DND-41 (cell line): Measurements from ENCODE around the gene HIPK4.

Experiments used
- ATAC-seq: fragments of 200-7000 bp; cut with Tn5 transposase; 3 replicates; pipeline ENCODE4 v1.9.1; 2021; ENCODE audit warnings: low read depth; ENCODE audit not compliant: insufficient read depth
- DNase-seq: peaks from one replicate; pipeline ENCODE4 v3.0.0-alpha.2; 2020
- H2AFZ ChIP-seq: 2 replicates; pipeline ENCODE4 v1.6.0; 2012; ENCODE audit warnings: low read depth, low read length
- H3K27ac ChIP-seq: 2 replicates; pipeline ENCODE4 v1.5.1; 2012; ENCODE audit warnings: low read length, inconsistent platforms
- H3K27me3 ChIP-seq: fragments of 200-600 bp; sonication (generic); 2 replicates; pipeline ENCODE4 v1.6.0; 2012; ENCODE audit warnings: low read length, mild to moderate bottlenecking, inconsistent platforms; ENCODE audit not compliant: insufficient read depth, poor library complexity
- H3K36me3 ChIP-seq: 2 replicates; pipeline ENCODE4 v1.5.1; 2012; ENCODE audit warnings: low read length, inconsistent platforms; ENCODE audit not compliant: insufficient read depth
- H3K4me1 ChIP-seq: 2 replicates; pipeline ENCODE4 v1.5.1; 2012; ENCODE audit warnings: mild to moderate bottlenecking, low read length; ENCODE audit not compliant: insufficient read depth
- H3K4me2 ChIP-seq: 2 replicates; pipeline ENCODE4 v1.6.0; 2012; ENCODE audit warnings: mild to moderate bottlenecking, moderate library complexity, low read length, inconsistent platforms; ENCODE audit not compliant: insufficient read depth
- H3K4me3 ChIP-seq, 2 experiments: fragments of 200-600 bp in 1 of 2; shearing (Covaris generic) in 1 of 2; 2 replicates each; pipeline ENCODE4 v1.5.1; 2012 to 2016; ENCODE audit warnings: inconsistent platforms in 2 of 2, low read length in 2 of 2, mild to moderate bottlenecking in 2 of 2, low read depth in 1 of 2, moderate library complexity in 1 of 2
- H3K79me2 ChIP-seq: 2 replicates; pipeline ENCODE4 v1.6.0; 2012; ENCODE audit warnings: low read length, inconsistent platforms; ENCODE audit not compliant: insufficient read depth
- H3K9ac ChIP-seq: 2 replicates; pipeline ENCODE4 v1.6.0; 2012; ENCODE audit warnings: low read depth, mild to moderate bottlenecking, inconsistent platforms, low read length, moderate library complexity
- H3K9me3 ChIP-seq: 2 replicates; pipeline ENCODE4 v1.5.1; 2012; ENCODE audit warnings: low read length, moderate library complexity, mild to moderate bottlenecking, inconsistent platforms; ENCODE audit not compliant: insufficient read depth, severe bottlenecking
- H4K20me1 ChIP-seq: 2 replicates; pipeline ENCODE4 v1.6.0; 2012; ENCODE audit warnings: low read length; ENCODE audit not compliant: insufficient read depth
- CTCF ChIP-seq: IDR thresholded peaks from 2 replicates; pipeline ENCODE4 v1.5.1; 2012; ENCODE audit warnings: borderline replicate concordance, low read length, moderate library complexity, mild to moderate bottlenecking; ENCODE audit not compliant: poor library complexity, severe bottlenecking; ENCODE audit errors: extremely low read depth
- EZH2 ChIP-seq: IDR thresholded peaks from 3 replicates; pipeline ENCODE4 v1.6.1; 2012; ENCODE audit warnings: borderline replicate concordance, low read depth, mild to moderate bottlenecking, moderate library complexity, low read length, inconsistent platforms; ENCODE audit not compliant: severe bottlenecking

Gene HIPK4

DNA sequence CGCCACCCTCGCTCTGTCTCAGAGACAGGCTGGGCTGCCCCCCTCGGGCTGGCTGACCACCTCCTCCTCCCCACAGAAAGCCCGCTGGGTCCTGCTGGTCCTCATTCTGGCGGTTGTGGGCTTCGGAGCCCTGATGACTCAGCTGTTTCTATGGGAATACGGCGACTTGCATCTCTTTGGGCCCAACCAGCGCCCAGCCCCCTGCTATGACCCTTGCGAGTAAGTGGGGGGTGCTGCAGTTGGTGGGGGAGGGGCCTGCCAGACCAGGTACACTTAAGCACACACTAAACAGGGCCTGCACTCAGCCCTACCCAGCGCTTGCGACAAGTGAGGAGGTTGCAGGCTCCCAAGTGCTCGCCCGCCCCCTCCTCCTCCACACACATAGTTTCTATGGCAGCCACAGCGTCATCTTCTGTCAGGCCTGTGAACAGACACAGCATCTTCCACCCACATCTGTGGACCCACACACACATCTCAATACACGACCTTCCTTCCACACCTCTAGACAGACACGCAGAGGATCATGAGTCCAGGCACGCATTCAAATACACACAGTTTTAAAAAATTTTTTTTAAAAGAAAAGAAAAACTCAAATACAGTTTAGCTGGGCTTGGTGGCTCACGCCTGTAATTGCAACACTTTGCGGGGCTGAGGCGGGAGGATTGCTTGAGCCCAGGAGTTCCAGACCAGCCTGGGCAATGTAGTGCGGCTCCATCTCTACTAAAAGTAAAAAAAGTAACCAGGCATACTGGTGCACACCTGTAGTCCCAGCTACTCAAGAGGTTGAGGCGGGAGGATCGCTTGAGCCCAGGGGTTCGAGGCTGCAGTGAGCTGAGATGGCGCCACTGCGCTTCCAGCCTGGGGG lies 23.1 kb downstream of the HIPK4 start:
- Histone ChIP-seq H3K27ac (no peak overlapping the region), H3K9ac (no peak overlapping the region), H2AFZ (no peak overlapping the region), H3K4me2 (no peak overlapping the region), H4K20me1 (no peaks in the 10 kb centered on the region), H3K79me2 (no peaks in the 10 kb centered on the region), H3K27me3 (no peaks in the 10 kb centered on the region), H3K36me3 (peaks cover 18% of the 10 kb centered on the region), H3K4me1 (no peaks in the 10 kb centered on the region), H3K9me3 (no peaks in the 10 kb centered on the region), H3K4me3 (no peak overlapping the region)
- TF ChIP-seq CTCF (no peak), EZH2 (no peak)
- ATAC-seq, result no peak
- DNase-seq, result no peak

DNA sequence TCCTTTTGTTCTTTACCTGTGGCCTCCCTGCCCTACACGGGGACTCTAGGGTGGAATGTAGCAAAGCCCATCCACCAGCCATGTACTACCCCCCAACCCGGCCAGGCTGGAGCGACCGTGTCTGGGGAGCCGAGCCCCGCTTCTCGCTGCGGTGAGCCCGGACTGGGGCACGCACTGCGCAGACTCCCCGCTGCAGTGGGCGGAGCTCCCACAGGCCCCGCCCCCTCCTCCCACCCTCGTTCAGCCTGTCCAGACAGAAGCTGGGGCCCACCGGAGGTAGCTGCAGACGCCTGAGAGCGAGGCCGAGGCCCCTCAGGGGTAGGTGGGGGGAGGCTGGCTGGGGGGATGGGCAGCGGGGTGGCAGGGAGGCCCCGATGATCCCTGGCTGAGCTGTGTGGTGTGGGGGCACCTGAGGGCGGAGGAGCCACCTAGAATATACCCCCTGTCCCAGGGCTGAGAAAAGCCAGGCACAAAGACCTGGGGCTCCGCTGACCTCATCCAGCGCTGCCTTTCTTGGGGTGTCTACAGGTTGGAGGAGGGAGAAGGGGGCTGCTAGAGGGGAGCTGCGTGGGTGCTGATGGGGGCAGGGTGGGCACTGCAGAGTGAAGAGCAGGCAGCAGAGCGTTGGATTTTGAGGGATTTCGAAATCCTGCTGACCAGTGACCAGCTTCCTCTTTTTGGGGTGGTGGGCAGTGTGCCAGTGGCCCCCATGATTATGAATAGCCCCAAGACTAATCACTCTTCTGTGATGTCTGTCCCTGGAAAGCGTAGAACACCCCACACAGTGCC lies 24.2 kb downstream of the HIPK4 start:
- H3K36me3 ChIP-seq, result peaks cover 13% of the 10 kb centered on the region
- no peaks in the 10 kb centered on the region for H3K27me3 ChIP-seq
- no peaks in the 10 kb centered on the region for H3K79me2 ChIP-seq
- H3K27ac ChIP-seq, result no peak overlapping the region
- H3K4me3 ChIP-seq, result no peak overlapping the region
- no peaks in the 10 kb centered on the region for H3K4me1 ChIP-seq
- H3K9ac ChIP-seq, result no peak overlapping the region
- H2AFZ ChIP-seq, result no peak overlapping the region
- DNase-seq, result no peak
- no peaks in the 10 kb centered on the region for H3K9me3 ChIP-seq
- no peaks in the 10 kb centered on the region for H4K20me1 ChIP-seq
- H3K4me2 ChIP-seq, result no peak overlapping the region
- TF ChIP-seq EZH2 (no peak), CTCF (no peak)
- no peak for ATAC-seq

DNA sequence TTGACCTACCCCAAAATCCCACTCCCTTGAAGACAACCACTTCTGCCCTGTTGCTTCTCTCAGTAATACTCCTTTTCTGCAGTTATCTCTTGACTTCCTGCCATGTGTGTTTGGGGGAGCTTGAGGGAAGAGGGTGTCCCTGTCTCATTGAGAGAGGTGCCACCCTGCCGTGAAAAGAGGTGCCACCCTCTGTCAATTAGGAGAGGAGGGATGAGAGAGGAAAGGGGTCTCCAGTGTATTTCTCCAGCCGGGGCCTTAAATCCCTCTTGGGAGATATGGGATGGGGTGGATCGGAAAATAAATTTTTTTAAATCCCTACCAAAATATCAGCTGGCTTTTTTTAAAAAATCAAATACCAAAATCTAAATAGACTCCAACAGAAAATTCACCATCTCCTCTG lies 25.0 kb downstream of the HIPK4 start:
- Histone ChIP-seq H2AFZ (no peak overlapping the region), H3K4me2 (no peak overlapping the region), H3K27ac (no peak overlapping the region), H3K4me1 (no peaks in the 10 kb centered on the region), H4K20me1 (no peaks in the 10 kb centered on the region), H3K36me3 (peaks cover 13% of the 10 kb centered on the region), H3K9ac (no peak overlapping the region), H3K9me3 (no peaks in the 10 kb centered on the region), H3K79me2 (no peaks in the 10 kb centered on the region), H3K27me3 (no peaks in the 10 kb centered on the region), H3K4me3 (no peak overlapping the region)
- no peak for ATAC-seq
- TF ChIP-seq CTCF (no peak), EZH2 (no peak)
- no peak for DNase-seq
